ENCODE measurements around the gene OR2AT4.

OR2AT4 gene

DNA sequence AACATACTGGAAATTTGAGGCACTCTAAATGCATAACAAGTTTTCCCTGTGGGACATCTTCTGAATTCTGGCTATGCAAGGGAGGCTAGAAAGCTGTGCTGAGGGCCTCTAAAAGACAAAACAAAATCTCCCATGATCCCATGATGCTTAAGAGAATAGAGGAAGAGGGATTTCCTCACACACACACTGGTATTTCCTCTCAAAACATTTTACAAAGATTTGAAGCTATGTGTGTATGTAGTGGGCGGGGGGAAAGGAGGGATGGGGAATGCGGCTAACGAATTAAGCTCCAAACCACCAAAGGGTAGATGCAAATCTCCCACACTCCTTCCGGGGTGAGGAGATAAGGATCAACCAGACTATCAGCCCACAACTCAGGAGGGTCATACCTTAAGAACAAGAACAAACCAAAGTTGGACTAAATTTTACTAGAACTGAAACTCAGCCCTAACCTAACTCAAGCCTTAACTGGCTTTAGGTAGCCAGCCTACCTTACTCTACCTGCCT lies 6.0 kb downstream of the OR2AT4 start:
- TF ChIP-seq TAF1 (IDR thresholded peaks at IDR 0.05; ENCODE audit: borderline replicate concordance, insufficient read depth, low read length) (no peak), POLR2AphosphoS5 (IDR thresholded peaks at IDR 0.05; ENCODE audit: low read depth, low read length) (no peak), SIN3A (IDR thresholded peaks at IDR 0.05; ENCODE audit: borderline replicate concordance, insufficient read depth, low read length) (no peak), FOXP2 (optimal IDR thresholded peaks at IDR 0.05; ENCODE audit: borderline replicate concordance, extremely low read depth, extremely low read length, insufficient read depth) (no peak)
- TF ChIP-seq, protein P1, sequence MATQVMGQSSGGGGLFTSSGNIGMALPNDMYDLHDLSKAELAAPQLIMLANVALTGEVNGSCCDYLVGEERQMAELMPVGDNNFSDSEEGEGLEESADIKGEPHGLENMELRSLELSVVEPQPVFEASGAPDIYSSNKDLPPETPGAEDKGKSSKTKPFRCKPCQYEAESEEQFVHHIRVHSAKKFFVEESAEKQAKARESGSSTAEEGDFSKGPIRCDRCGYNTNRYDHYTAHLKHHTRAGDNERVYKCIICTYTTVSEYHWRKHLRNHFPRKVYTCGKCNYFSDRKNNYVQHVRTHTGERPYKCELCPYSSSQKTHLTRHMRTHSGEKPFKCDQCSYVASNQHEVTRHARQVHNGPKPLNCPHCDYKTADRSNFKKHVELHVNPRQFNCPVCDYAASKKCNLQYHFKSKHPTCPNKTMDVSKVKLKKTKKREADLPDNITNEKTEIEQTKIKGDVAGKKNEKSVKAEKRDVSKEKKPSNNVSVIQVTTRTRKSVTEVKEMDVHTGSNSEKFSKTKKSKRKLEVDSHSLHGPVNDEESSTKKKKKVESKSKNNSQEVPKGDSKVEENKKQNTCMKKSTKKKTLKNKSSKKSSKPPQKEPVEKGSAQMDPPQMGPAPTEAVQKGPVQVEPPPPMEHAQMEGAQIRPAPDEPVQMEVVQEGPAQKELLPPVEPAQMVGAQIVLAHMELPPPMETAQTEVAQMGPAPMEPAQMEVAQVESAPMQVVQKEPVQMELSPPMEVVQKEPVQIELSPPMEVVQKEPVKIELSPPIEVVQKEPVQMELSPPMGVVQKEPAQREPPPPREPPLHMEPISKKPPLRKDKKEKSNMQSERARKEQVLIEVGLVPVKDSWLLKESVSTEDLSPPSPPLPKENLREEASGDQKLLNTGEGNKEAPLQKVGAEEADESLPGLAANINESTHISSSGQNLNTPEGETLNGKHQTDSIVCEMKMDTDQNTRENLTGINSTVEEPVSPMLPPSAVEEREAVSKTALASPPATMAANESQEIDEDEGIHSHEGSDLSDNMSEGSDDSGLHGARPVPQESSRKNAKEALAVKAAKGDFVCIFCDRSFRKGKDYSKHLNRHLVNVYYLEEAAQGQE (IDR thresholded peaks at IDR 0.05; ENCODE audit: insufficient read depth in 1 of 2, low read depth in 2 of 2, low read length in 2 of 2), result no peak

- TF ChIP-seq POLR2AphosphoS5 (IDR thresholded peaks at IDR 0.05; ENCODE audit: low read depth, low read length), result no peak
- TF ChIP-seq, protein P1 (IDR thresholded peaks at IDR 0.05; ENCODE audit: insufficient read depth in 1 of 2, low read depth in 2 of 2, low read length in 2 of 2), result no peak
- TF ChIP-seq FOXP2 (optimal IDR thresholded peaks at IDR 0.05; ENCODE audit: borderline replicate concordance, extremely low read depth, extremely low read length, insufficient read depth), result no peak
- TF ChIP-seq TAF1 (IDR thresholded peaks at IDR 0.05; ENCODE audit: borderline replicate concordance, insufficient read depth, low read length), result no peak
- no peak for TF ChIP-seq SIN3A (IDR thresholded peaks at IDR 0.05; ENCODE audit: borderline replicate concordance, insufficient read depth, low read length)
Measured at GRCh38 chr11:75087319-75088305, 9.1 kb downstream of the OR2AT4 start.

DNA sequence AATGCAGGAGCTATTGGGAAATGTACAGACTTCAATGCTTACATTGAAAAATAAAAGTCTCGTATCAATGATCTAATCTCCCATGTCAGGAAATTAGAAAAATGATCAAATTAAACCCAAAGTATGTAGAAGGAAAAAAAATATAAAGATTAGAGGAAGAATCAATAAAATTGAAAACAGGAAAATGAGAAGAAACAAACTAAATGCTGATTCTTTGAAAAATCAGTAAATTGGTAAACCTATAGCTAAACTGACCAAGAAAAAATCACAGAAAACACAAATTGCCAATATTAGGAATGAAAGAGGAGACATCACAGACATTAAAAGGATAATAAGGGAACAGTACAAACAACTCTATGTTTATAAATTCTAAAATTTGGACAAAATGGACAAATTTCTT lies 11.8 kb downstream of the OR2AT4 start:
- TF ChIP-seq, protein P1 (IDR thresholded peaks at IDR 0.05; ENCODE audit: insufficient read depth in 1 of 2, low read depth in 2 of 2, low read length in 2 of 2), result no peak
- TF ChIP-seq FOXP2 (optimal IDR thresholded peaks at IDR 0.05; ENCODE audit: borderline replicate concordance, extremely low read depth, extremely low read length, insufficient read depth), result no peak
- TF ChIP-seq SIN3A (IDR thresholded peaks at IDR 0.05; ENCODE audit: borderline replicate concordance, insufficient read depth, low read length), result no peak
- TF ChIP-seq TAF1 (IDR thresholded peaks at IDR 0.05; ENCODE audit: borderline replicate concordance, insufficient read depth, low read length), result no peak
- no peak for TF ChIP-seq POLR2AphosphoS5 (IDR thresholded peaks at IDR 0.05; ENCODE audit: low read depth, low read length)

DNA sequence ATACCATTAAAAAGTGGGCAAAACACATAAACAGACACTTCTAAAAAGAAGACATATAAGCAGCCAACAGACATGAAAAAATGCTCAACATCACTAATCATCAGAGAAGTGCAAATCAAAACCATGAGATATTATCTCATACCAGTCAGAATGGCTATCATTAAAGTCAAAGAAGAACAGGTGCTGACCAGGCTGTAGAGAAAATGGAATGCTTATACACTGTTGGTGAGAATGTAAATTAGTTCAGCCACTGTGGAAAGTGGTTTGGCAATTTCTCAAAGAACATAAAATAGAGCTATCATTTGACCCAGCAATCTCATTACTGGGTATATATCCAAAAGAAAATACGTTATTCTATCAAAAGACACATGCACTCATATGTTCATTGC lies 13.5 kb downstream of the OR2AT4 start:
- no peak for TF ChIP-seq POLR2AphosphoS5 (IDR thresholded peaks at IDR 0.05; ENCODE audit: low read depth, low read length)
- TF ChIP-seq, protein P1 (IDR thresholded peaks at IDR 0.05; ENCODE audit: insufficient read depth in 1 of 2, low read depth in 2 of 2, low read length in 2 of 2), result no peak
- no peak for TF ChIP-seq FOXP2 (optimal IDR thresholded peaks at IDR 0.05; ENCODE audit: borderline replicate concordance, extremely low read depth, extremely low read length, insufficient read depth)
- TF ChIP-seq SIN3A (IDR thresholded peaks at IDR 0.05; ENCODE audit: borderline replicate concordance, insufficient read depth, low read length), result no peak
- no peak for TF ChIP-seq TAF1 (IDR thresholded peaks at IDR 0.05; ENCODE audit: borderline replicate concordance, insufficient read depth, low read length)
